ENCODE data around the gene ITIH2. TPM values are rescaled to one million over a fixed set of nuclear protein-coding genes. Genes with fewer than 3 reads are reported as not detected.
"Not testable (repeated sequence)": the region's sequence is repeated elsewhere in the genome, so short reads cannot be mapped to it uniquely, and the experiment has no call there.

Gene ITIH2
- total and polyA plus RNA-seq, 12 donors = not detected

DNA sequence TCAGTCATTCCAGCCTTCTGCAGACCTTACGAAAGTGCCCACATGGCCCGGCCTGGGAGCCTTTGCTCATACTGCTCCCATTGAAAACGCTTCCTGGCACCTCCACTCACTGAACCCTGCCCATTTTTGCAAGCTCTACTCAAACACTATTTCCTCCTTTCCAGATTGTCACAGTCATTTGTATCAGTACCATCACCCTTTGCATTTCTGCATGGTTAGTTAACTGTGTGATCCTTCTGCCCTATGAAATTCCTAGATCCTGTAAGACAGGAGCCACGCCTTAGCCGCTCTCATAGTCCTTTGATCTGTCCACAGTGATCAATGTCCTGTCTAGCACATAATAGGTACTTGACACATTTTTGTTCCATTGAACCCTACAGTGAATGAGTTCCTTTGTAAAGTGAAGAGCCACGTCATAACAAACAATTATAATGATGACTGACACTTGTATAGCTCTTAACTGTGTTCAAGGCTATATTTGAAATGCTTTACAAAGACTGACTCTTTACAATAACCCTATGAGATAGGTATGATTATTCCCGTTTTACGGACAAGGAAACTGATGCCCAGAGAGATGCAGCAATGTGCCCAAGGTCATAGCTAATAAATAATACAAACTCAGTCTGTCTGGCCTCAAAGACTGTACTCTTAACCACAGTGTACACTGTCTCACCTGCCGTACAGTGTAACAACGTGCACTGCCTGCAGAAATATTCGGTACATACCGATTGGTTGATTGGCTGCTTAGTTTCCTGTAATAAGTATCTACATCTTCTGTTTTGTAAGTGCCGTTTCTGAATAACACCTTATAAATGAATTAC is 16.6 kb upstream of the ITIH2 start:
- WGBS, 2 donors = 81 to 82% methylated on average over 13 of the region's 13 CpGs
- H3K4me1 ChIP-seq = peaks cover 0 to 3% (median 0%) of the 10 kb centered on the region in 9 donors
- no peak overlapping the region for H3K4me3 ChIP-seq
- TF ChIP-seq, protein P1, sequence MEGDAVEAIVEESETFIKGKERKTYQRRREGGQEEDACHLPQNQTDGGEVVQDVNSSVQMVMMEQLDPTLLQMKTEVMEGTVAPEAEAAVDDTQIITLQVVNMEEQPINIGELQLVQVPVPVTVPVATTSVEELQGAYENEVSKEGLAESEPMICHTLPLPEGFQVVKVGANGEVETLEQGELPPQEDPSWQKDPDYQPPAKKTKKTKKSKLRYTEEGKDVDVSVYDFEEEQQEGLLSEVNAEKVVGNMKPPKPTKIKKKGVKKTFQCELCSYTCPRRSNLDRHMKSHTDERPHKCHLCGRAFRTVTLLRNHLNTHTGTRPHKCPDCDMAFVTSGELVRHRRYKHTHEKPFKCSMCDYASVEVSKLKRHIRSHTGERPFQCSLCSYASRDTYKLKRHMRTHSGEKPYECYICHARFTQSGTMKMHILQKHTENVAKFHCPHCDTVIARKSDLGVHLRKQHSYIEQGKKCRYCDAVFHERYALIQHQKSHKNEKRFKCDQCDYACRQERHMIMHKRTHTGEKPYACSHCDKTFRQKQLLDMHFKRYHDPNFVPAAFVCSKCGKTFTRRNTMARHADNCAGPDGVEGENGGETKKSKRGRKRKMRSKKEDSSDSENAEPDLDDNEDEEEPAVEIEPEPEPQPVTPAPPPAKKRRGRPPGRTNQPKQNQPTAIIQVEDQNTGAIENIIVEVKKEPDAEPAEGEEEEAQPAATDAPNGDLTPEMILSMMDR (IDR thresholded peaks at IDR 0.05) = no peak
- H3K27me3 ChIP-seq = peaks cover 0 to 3% (median 0%) of the 10 kb centered on the region in 7 donors
- intact Hi-C loops (cut with DNase I) = loop anchor here in 9 of 10 donors (1.0 to 2.0 kb wide), 5 partner anchors 158 to 162 kb away; no protein-coding TSS in a partner anchor
- H3K27ac ChIP-seq = no peak overlapping the region
- H3K9me3 ChIP-seq = peaks cover 0 to 21% (median 0%) of the 10 kb centered on the region in 11 donors
- ATAC-seq = no peak
- no peaks in the 10 kb centered on the region for H3K36me3 ChIP-seq
- no peak for DNase-seq

DNA sequence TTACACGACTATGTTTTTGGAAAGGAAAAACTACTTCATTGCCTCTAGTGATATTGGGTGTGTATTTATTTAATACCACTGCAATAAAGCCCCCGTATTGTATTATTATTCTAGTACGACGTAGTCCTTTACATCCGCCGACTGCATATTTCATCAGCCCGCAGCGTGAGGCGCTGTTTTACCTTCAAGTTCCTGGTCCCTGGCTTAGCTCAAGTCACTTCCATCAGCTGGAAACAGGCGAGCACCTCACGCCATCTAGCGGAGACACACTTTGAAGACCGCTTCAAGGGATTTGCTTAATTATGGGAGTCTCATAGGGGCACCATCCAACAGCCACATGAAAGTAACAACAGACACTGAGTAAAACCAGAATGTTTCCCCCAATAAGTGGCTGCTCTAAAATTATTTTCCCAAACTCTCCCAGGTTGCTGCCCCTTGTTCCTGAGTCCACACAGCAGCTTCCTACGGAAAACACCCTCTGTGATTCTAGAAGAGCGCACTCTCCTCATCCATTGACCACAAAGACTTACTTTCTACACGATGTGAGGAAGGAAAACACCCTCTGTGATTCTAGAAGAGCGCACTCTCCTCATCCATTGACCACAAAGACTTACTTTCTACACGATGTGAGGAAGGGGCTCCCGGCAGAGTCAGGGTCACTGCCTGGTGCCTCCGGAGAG is 15.7 kb upstream of the ITIH2 start:
- Histone ChIP-seq H3K27ac (no peak overlapping the region), H3K4me1 (peaks cover 0 to 3% (median 0%) of the 10 kb centered on the region in 9 donors), H3K27me3 (peaks cover 0 to 3% (median 0%) of the 10 kb centered on the region in 7 donors), H3K36me3 (no peaks in the 10 kb centered on the region), H3K9me3 (peaks cover 0 to 27% (median 2%) of the 10 kb centered on the region in 11 donors), H3K4me3 (no peak overlapping the region)
- DNase-seq (peak; percentile 65 to 89), ATAC-seq (peak; percentile 72 to 94 (median 92))
- TF ChIP-seq, protein P1 (IDR thresholded peaks at IDR 0.05) = peak; percentile 77 to 97 (median 87)
- 22 to 24% methylated on average over 20 of the region's 20 CpGs for WGBS, 2 donors
- intact Hi-C loops (cut with DNase I) = loop anchor here in 9 of 10 donors (1.0 to 2.0 kb wide), 5 partner anchors 159 to 163 kb away; no protein-coding TSS in a partner anchor

DNA sequence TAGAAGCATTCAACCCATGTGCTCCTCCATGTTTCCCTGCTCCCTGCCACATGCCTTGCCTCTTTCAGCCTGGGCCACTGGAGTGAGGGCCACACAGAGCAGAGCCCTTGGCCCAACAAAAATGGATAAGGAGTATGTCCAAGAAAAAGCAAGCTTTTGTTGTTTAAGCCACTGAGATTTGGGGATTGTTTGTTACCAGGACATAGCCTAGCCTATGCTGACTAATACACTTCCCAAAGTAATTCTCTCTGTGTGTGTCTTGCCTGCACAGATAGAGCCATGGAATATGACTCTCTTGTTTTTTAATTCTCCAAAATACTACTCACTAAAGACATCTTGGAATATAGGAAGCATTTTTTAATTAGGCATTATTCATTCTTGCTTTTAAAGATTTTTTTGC is 13.5 kb upstream of the ITIH2 start:
- intact Hi-C loops (cut with DNase I) = loop anchor here in 1 of 10 donors (2.0 kb wide), 1 partner anchor 165 kb away; no protein-coding TSS in a partner anchor

DNA sequence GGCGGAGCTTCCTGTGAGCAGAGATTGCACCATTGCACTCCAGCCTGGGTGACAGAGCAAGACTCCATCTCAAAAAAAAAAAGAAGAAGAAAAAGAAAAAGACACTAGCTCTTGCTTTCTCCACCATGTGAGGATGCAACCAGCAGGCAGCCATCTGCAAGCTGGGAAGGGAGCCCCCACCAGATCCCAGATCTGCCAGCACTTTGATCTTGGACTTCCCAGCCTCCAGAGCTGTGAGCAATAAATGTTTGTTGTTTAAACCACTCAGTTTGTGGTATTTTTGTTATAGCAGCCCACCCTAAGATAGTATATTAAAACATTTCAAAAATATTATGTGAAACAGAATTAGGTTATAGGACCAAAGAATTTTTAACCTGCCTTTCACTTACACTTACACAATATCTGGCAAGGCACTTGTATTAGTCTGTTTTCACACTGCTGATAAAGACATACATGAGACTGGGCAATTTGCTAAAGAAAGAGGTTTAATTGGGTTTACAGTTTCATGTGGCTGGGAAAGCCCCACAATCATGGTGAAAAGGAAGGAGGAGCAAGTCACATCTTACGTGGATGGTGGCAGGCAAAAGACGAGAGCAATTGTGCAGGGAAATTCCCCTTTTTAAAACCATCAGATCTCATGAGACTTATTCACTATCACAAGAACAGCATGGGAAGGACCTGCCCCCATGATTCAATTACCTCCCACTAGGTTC is 12.1 kb upstream of the ITIH2 start:
- DNase-seq, H3K27me3 ChIP-seq, H3K4me1 ChIP-seq, ATAC-seq, H3K4me3 ChIP-seq, H3K36me3 ChIP-seq, H3K27ac ChIP-seq: not testable (repeated sequence)
- peaks cover 0 to 34% (median 3%) of the 10 kb centered on the region in 11 donors for H3K9me3 ChIP-seq
- WGBS, 2 donors = 64 to 75% methylated on average over 3 of the region's 3 CpGs
- intact Hi-C loops (cut with DNase I) = loop anchor here in 1 of 10 donors (5.0 kb wide), 1 partner anchor 254 kb away; no protein-coding TSS in a partner anchor

More for the DNA sequence above, 13.5 kb upstream of the ITIH2 start:
- Histone ChIP-seq H3K27me3 (no peaks in the 10 kb centered on the region), H3K36me3 (no peaks in the 10 kb centered on the region), H3K27ac (no peak overlapping the region), H3K4me1 (peaks cover 0 to 3% (median 0%) of the 10 kb centered on the region in 9 donors), H3K4me3 (no peak overlapping the region), H3K9me3 (peaks cover 0 to 34% (median 3%) of the 10 kb centered on the region in 11 donors)
- TF ChIP-seq, protein P1 (IDR thresholded peaks at IDR 0.05) = no peak
- ATAC-seq = no peak
- DNase-seq = no peak

DNA sequence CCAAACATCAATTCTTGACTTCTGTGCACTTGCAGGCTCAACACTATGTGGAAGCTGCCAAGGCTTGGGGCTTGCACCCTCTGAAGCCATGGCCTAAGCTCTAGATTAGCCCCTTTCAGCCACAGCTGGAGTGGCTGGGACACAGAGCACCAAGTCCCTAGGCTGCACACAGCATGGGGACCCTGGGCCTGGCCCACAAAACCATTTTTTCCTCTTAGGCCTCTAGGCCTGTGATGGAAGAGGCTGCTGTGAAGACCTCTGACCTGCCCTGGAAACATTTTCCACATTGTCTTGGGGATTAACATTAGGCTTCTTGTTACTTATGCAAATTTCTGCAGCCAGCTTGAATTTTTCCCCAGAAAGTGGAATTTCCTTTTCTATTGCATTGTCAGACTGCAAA is 10.7 kb upstream of the ITIH2 start:
- Histone ChIP-seq H3K4me1 (peaks cover 0 to 11% (median 0%) of the 10 kb centered on the region in 9 donors), H3K9me3 (peaks cover 0 to 34% (median 3%) of the 10 kb centered on the region in 11 donors)
- H3K4me3 ChIP-seq, ATAC-seq, H3K27ac ChIP-seq, H3K36me3 ChIP-seq, H3K27me3 ChIP-seq, DNase-seq: not testable (repeated sequence)
- intact Hi-C loops (cut with DNase I) = loop anchor here in 1 of 10 donors (5.0 kb wide), 1 partner anchor 255 kb away; no protein-coding TSS in a partner anchor

DNA sequence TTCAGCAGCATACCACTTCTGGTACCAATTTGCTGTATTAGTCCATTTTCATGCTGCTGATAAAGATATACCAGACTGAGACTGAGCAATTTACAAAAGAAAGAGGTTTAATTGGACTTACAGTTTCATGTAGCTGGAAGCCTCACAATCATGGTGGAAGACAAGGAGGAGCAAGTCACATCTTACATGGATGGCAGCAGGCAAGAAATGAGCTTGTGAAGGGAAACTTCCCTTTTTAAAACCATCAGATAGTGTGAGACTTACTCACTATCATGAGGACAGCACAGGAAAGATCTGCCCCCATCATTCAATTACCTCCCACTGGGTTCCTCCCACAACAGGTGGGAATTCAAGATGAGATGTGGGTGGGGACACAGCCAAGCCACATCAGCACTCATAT is 9.9 kb upstream of the ITIH2 start:
- ATAC-seq, H3K36me3 ChIP-seq, DNase-seq, H3K27ac ChIP-seq, H3K4me3 ChIP-seq, H3K27me3 ChIP-seq: not testable (repeated sequence)
- Histone ChIP-seq H3K9me3 (peaks cover 0 to 34% (median 3%) of the 10 kb centered on the region in 11 donors), H3K4me1 (peaks cover 0 to 11% (median 0%) of the 10 kb centered on the region in 9 donors)
- intact Hi-C loops (cut with DNase I) = loop anchor here in 1 of 10 donors (5.0 kb wide), 1 partner anchor 256 kb away; no protein-coding TSS in a partner anchor
